GM12864 (cell line): ENCODE measurements around the gene CCDC82.

Source experiments
- DNase-seq: peaks from one replicate; pipeline ENCODE4 v3.0.0-alpha.2; 2011; ENCODE audit warnings: low read depth
- H3K4me3 ChIP-seq: 2 replicates; pipeline ENCODE4 v1.5.1; 2011; ENCODE audit warnings: mild to moderate bottlenecking, low read depth, low read length, control low read depth
- TF ChIP-seq, protein P1 (sequence below): IDR thresholded peaks from 2 replicates; pipeline ENCODE4 v1.5.1; 2011; ENCODE audit warnings: low read depth, mild to moderate bottlenecking, moderate library complexity, low read length, control low read depth, inconsistent platforms; ENCODE audit errors: missing control alignments

The CCDC82 gene

DNA sequence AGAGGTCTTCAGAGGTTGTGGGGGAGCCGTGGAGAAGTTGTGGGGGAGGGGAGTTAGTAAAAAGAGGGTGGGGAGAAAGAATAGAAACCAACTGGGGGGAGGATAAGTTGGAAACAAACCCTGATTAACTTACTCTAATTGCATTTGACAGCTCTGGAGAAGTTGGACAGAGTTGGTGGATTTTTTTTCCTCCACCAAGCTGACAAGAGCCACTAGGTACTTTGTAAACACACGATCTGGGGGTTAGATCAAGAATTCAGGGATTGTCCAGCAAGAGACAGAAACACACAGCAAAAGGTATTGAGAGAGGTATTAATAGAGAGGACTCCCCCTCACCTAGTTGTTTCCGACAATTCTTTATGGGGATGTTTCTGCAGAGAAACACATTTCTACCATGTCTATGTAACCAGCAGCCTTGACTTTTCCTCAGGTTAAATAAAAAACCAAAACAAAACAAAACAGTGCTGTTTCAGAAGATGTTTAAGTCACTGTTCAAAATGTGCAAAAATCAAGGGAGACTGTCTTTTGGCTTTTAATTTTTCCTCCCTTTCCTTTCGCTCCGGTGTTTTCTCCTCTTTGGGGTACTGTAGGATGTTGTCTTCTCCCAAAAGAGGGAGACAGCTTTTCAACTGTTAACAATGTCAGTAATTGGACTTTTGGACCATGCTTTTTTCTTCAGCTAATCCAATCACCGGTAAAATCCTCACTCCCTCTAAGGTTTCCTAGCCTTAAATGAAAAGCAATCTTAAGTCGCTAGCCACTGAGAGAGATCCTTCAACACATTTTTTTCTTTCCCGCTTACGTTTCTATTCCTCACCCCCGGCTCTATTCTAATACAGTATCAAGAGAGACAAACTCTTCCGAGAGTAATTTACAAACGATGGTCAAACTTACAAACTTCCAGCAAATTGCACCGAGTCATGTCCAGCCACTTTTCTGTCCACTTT, 47.4 kb downstream of the CCDC82 start:
- TF ChIP-seq, protein P1, sequence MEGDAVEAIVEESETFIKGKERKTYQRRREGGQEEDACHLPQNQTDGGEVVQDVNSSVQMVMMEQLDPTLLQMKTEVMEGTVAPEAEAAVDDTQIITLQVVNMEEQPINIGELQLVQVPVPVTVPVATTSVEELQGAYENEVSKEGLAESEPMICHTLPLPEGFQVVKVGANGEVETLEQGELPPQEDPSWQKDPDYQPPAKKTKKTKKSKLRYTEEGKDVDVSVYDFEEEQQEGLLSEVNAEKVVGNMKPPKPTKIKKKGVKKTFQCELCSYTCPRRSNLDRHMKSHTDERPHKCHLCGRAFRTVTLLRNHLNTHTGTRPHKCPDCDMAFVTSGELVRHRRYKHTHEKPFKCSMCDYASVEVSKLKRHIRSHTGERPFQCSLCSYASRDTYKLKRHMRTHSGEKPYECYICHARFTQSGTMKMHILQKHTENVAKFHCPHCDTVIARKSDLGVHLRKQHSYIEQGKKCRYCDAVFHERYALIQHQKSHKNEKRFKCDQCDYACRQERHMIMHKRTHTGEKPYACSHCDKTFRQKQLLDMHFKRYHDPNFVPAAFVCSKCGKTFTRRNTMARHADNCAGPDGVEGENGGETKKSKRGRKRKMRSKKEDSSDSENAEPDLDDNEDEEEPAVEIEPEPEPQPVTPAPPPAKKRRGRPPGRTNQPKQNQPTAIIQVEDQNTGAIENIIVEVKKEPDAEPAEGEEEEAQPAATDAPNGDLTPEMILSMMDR = no peak
- no peak for DNase-seq
- H3K4me3 ChIP-seq = peak overlapping the region; percentile 69

DNA sequence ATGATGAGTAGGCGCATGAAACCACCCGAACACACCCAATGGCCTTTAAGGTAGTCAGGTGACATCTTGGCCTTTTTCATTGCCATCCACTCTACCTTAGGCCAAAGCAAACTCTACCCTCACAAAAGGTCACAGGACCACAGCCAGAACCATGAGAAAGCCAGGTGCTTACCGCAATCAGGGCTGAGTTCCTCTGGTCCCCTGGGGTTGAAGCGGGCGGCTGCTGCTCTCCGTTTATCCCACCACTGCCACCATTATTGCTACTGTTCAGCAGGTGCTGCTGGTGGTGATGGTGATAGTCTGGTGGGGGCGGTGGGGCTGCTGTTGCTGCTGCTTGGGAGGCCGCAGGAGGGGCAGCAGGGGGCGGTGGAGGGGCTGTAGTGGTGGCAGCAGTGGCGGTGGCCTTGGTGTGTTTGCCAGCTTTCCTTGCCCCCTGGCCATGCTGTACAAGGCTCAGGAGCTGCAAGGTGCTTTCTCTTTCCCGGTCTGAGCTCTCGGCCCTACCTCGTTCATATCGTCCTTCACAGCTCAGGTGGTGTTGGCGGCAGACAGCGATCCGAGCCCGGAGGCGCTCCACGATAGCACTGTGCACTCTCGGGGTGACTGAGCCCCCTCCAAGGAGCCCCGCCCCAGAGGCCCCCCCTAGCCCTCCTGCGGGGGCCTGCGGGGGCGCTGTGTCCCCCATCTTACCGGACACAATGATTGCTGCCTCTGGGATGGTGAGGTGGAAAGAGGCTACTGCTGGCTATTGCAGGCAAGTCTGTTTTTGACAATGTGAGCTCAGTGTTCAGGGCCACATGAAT, 48.3 kb downstream of the CCDC82 start:
- DNase-seq = no peak
- peak overlapping the region; percentile 69 for H3K4me3 ChIP-seq
- TF ChIP-seq, protein P1 = peak; percentile 64

DNA sequence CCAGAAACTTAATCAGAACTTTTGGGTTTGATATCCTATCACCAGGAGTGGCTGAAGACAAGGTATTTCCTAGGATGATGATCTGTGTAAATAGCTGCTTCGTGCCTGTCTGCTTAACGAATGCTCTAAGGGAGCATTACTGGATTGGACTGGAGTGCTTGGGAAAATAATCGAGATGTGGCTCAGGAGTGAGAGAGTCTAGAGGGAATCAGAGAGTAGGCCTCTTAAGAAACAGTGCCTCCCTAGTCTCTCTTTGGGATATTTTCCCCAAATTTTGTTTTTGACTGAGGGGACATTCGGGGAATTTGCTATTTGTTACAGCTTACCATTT, 49.2 kb downstream of the CCDC82 start:
- TF ChIP-seq, protein P1 = no peak
- peak overlapping the region; percentile 69; the same call in 1 of the 2 replicates for H3K4me3 ChIP-seq
- no peak for DNase-seq

DNA sequence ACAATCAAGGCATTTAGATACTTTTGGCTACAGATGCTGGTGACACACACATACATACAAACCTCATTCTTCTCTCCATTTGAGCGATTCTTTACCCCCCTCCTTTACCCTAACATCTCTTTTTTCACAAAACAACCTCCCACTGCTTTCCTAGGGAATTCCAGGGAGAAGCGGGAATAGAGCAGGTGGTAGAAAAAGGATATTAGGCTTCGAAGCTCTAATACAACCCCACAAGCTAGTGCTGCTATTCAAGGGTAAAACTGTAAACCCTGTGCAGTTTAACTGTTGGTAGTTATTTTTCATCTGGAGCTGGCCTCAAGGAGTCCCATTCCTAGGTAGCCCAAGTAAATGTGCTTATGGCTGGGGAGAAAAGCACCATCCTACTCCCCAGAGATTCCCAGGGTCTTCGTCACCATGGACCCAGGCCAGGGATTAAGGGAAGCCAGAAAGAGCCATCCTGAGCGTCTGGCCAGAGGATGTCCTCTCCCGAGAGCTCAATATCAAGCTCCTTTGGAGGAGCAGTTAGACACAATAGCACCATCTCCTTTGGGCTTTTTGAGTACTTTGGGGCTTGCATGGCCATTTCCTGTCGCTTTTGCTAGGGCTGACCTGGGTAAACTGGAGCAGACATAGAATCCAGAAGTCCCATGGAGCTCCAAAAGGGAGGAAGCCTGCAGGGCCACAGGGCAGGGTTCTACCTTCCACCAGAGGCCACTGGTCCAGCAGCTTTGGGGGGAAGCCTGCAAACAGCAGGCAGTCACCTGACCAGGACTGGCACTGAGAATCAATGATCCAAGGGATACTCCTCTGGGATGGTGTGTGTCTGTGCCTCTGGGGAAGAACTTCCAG, 49.8 kb downstream of the CCDC82 start:
- TF ChIP-seq, protein P1 = no peak
- no peak for DNase-seq
- peak overlapping the region; percentile 69 for H3K4me3 ChIP-seq

DNA sequence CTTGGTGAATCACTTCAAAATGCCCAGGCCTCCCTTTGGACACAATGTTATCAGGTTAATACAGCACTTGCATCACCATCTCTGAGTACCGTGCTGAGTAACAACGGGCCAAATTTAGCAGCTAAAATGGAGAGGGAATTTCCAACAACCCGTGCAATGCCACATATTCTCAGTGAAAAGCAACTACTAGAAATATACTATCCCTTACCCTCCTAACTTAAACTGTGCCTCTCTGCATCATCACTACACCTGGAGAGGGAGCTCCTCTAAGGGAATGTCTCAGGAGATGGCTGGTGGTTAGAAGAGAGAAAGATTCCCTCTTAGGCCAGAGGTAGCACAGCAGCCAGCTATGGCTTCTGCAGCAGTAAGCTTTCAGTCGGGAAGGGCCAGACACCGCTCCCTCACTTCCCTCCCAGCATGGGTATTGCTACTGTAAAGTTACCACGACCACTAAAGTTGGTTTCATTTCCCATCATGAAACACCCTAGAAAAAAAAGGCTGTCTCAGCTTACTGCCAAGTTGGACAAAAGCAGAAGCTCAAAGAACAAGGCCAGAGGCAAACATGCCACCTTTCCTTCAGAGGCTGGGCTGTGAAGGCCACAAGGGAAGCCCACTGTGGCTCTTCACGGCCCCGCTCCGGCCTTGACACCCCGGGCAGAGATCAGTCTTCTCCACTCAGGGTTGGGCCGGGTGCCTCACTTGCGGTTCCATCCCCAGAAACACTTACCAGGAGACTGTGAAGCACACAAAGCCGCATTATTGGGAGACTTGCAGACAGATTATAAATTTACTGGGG, 50.6 kb downstream of the CCDC82 start:
- TF ChIP-seq, protein P1 = no peak
- peak overlapping the region; percentile 69 for H3K4me3 ChIP-seq
- DNase-seq = peak; percentile 70
